NCI-H524 treated with DMSO at 0.1 percent for 48 hours (cell line): ENCODE measurements around the gene PCDH1.
A peak's percentile ranks its signal among the peaks of the same experiment; 100 is the strongest.
"Not testable (repeated sequence)": the region's sequence is repeated elsewhere in the genome, so short reads cannot be mapped to it uniquely, and the experiment has no call there.

Experiments used
- DNase-seq: peaks from one replicate; lab custom pipeline; 2025; lab: John Stamatoyannopoulos, UW

Gene PCDH1

DNA sequence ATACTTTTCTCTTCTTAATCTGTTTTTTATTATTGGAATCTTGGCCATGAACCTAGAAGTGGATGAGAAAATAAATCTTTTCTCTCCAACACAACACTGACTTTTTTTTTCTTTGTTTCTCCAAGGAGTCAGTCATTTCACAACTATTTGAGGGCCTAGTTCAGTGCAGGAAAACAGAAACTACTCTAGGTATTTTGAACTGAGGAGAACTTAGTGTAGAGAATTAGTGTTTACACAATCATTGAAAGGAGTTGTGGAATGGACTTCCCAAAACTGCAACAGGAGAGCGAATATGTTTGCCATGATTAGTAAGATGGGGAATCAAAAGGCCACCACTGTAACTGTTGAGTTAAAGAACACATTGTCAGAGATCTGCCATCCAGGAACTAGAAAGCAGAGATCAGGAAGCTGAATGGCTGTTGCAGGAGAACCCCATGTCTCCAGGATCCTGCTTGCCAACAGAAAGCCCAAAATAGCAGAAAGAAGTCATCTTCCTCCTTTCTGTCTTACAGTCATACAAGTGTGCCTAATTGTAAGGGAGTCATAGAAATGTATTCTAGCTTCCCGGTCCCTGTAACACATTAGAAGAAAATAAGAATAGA is 20.3 kb upstream of the PCDH1 start:
- DNase-seq = no peak

DNA sequence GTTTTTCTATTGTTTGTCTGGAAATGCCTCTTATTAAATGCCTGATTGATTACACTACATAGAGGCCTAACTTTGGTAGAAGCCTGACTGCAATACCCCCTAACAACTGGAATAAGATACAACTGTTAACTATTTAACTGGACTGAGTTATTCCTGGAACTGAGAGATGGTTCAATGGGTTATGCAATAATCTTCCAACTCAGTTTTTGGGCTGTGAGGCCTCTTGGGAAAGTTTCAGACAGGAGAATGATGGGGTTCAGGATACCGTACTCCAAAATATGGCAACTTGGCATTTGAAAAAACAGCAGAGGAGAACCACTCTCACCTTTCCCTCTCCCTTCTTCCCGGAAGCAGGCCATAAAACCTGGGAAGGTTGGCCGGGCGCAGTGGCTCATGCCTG is 19.2 kb upstream of the PCDH1 start:
- no peak for DNase-seq

DNA sequence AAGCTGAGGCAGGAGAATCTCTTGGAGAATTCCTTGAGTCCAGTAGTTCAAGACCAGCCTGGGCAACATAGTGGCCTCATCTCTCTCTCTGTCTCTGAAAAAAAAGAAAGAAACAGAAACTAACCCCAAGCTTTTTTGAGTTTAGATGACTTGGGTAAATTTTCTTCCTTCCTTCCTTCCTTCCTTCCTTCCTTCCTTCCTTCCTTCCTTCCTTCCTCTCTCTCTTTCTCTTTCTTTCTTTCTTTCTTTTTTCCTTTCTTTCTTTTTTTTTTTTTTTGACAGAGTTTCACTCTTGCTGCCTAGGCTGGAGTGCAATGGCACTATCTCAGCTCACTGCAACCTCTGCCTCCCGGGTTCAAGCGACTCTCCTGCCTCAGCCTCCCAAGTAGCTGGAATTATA is 12.2 kb upstream of the PCDH1 start:
- DNase-seq = not testable (repeated sequence)

DNA sequence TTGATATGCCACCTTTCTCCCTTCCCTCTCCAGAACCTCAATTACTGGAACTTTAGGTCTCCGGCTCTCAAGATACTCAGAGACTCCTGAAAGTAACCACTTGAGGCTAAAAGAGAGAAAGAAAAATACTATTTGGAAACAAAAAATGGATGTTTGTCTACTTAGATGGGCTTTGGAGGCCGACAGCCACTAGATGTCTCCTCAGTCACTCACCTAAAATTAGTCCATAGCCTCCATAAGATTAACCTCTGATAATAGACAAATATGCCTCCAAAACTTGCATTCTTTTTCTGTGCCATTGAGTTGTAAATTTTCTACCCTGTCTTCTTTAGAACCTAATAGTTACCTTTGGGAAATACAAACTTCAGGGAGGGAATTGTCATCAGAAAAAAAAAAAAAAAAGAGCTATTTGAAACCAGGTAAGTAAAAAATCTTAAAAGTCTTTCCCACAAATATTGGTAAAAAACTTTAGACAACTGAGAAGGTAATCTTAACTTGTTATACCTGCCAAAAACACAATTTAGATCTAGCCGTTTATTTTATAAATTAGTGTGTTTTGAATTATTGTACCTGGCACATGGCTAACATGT is 11.2 kb upstream of the PCDH1 start:
- DNase-seq = no peak

DNA sequence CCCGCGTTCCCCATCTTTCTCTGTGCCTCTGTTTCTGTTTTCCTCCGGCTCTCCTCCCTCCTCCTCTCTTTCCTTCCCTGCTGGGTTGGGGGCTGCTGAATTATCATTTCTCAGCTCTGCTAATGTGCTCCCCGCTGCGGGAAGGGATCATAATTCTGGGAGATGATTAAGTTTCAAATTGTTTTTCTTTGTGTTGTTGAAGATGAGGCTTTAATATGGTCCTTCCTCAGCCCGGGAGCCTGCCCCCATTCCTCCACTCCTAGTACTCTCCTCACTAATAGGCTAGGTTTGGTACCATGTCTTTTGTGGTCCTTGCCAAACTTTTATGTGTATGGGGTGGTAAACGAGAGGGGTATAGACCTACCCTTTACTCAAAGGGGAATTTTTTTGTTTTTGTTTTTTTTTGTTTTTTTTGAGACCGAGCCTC is 5.7 kb upstream of the PCDH1 start:
- no peak for DNase-seq

DNA sequence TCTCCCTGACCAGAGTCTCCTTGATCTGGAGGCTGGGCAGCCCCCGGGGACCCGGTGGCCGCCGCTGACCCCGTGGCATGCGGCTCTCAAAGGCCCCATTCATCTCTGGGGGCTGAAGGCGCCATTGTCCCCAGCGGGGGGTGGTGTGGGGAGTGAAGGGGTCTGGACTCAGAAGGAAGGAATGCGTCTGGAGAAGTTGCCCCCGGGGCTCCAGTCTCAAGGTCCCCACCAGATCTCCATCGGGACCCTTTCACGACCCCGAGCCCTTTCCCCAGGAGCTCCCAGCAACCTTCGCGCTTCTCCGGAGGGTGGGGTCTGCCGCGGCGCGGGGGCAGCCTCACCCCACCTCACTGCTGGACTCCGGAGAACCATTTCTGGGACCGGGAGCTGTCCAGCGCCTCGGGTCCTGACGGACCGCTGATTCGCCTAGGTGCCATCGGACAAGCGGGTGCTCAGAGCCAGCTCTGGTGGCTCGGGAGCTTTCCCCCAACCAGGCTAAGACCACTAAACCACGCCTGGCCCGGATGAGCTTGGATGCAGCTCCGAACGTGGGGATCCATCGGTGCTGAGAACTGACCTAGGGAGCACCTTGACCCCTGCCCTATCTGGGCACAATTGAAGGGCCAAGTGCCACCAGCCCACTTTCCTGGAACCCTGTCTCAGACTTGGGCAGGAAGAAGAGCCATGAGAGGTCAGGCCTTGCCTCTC is 5.1 kb upstream of the PCDH1 start:
- no peak for DNase-seq

DNA sequence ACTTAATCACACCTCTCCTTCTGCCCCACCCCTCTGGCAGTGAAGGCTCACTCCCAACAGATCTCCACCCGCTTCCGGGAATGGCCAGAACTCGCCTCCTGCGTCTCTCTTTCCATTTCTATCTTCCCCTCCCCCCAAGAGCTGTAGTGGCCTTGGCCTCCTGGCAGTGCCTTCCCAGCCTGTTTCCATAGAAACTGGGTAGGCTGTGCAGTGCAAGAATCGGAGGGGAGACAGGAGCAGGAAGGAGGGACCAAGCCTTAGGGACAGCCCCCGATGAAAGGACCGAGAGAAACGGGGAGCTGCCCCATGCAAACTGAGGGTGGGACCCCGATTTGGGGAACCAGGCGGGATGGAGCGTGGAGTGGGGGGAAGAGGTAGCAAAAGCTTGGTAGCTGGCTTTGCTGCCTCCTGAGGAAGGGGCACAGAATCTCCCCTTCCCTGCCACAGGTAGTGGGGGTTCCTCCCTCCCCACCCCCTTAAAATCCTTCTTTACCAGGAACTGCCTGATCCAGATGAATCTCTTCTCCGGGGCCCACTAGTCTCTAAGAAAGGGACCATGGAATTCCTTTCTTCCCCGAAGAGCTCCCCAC is 4.5 kb upstream of the PCDH1 start:
- peak; percentile 29 for DNase-seq

DNA sequence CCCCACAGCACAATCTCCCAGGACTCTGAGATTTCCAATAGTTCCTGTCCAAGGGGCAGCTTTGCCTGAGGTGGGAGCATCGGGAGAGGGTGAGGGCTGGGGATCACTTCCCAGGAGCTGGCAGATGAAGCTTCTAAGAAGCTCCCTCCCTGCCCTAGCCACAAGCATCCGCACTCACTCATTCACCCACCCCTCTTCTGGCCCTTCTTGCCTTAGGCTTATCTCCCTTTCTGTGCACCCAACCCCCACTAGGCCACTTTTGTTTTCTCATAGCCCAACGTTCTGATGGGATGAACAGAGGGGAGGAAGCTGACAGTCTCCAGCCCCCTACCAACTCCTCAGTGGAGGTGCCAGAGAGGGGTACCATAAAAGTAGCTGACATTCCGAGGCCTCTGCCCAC is 3.7 kb upstream of the PCDH1 start:
- no peak for DNase-seq

DNA sequence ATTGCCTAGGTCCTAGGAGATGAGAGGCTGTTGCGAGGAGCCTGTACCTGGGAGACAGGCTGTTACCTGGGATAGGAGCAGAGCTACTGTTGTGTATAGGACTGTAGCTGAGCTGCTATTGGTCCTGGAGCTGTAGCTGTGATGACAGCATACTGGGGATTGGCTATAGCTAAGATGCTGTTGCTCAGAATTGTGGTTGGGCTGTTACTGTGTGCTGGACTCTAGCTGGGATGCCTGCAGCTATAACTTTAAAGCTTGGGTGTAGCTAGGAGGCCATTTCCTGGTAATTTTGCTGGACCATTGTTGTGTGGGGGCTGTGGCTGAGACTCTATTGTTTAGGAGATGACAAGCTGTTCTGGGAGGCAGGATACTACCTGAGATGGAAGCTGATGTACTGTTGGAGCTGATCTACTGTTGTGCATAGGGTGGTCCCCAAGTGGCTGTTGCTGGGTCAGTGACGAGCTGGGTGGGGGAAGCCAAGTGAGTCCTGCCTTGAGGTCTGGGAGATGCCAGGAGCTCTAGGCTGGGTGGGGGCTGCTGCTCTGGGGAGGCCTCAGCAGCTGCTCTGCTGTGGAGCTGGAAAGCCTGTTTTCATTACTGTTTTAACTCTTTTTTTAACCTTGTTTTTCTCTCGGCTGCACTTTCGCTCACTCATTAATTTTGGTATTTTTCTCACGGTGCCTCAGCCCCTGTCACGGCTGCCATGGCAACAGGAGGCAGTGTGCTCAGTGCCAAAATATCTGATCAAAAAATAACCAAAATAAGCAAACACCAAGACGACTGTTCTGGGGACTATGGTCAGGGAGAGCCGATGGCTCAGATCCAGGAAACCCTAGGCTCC is 3.0 kb upstream of the PCDH1 start:
- no peak for DNase-seq

DNA sequence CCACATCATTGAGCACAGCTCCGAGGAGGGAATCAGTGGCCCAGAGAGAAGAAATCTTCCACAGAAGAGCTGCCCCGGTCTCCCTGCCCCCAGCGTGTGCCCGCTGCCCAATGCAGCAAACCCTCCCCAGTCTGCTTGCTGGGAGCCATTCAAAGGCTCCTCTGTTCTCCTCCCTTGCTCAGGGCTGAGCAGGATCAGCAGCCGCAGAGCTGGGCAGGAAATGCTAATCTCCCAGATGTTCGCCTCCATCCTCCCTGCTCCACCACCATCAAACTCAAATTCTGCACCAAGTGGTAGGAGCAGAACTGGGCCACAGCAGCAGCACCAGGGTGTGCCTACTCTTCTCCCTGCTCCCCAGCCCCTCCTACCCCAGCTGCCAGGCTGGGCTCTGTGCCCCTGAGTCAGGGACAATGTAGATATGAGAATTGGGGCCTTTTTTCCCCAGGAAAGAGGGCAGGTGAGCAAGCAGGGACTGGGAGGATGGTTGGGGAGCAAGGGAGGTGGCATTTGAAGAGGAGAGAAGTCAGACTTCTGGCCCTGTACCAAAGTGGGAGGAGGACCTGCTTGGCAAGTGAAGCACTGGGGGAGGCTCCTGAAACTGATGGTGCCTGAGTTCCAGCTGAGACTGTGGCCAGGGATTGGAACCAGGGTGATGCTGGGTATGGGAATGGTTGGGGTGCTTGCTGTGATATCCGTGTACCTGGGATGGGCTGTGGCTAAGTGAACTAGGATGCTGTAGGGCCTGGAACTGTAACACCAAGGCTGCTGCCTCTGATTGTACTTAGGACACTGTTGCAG is 1.9 kb upstream of the PCDH1 start:
- no peak for DNase-seq

DNA sequence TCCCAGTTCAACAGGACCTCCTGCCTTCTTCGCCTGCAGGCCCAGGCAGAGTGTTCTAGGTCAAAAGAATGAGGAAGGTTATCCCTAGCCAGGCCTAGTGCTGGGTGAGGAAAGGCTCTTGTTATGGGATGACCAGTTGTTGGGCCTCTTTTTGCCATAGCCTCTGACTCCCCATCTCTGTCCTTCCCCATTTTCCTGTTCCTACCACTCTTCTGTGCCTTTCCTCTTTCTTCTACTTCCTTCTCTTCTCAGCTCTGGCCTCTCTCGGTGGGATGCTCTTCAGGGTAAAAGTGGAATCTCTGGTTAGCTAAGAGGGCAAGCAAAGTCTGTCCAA is 1.2 kb upstream of the PCDH1 start:
- no peak for DNase-seq

DNA sequence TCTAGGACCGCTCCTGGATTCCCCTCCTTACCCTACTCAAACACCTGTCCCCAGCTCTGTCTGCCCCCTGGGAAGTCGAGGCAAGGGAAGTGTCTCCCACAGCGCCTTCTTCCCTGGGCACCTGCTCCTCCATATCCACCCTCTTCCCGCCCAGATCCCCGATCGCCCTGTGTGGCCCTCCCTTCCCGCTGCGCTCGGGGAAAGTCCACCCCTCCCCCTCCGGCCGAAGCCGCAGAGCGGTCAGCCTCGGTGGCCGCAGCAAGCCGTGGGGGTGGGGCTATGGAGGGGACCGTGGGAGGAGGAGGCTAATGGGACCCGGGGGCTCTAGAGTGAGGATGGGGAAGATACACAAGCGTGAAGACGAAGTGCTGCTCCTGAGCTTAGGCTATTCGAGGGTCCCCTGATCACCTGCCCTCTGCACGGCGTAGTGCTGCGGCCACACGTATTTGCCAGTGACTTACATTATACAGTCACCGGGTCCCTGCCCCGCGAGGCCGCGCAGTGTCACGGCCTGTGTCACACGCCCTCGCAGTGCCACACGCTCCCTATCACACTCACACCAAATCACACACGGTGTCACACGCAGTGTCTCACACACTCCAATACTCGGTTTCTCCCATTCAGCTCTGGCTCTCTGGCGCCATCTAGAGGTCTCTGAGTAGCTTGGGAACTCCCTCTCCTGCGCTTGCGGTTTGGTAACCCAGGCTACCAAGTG is 658 bp upstream of the PCDH1 start:
- peak; percentile 46 for DNase-seq

DNA sequence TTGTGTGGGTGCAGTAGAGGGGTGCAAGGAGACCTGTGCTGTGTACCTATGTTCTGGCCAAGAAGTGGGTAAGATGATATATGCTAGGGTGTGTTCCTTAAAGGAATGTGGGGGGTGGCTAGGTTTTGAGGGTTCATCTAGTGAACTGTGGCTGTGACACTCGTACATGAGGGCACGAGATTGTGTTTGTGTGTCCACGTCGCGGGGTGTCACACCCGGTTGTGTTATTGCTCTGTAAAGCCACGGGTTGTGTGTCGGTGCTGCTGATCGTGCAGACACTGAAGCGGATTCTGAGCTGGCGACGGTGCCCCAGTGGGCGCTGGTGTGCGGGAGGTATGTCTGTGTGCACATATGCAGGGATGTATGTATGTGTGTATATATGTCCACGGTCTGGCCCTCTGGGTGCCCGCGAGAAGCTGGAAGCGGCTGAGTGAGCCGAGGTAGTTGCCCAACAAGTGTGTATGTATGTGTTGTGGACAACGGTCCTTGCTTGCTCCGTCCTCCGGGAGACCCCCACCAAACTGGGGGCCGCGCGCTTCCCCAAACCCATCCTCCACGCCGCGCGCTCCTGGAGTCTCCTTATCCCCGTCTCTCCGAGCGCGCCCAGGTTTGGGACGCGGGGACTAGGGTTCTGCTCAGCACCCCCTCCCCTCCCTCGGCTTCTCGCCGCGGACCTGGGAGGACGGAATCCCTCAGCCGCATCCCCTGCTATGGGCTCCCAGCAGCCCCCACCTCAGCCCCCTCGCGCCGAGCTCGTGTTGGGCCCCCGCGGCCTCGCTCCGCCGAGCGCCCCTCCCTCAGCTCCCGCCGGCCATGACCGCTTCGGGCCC is 639 bp downstream of the PCDH1 start:
- DNase-seq = no peak

DNA sequence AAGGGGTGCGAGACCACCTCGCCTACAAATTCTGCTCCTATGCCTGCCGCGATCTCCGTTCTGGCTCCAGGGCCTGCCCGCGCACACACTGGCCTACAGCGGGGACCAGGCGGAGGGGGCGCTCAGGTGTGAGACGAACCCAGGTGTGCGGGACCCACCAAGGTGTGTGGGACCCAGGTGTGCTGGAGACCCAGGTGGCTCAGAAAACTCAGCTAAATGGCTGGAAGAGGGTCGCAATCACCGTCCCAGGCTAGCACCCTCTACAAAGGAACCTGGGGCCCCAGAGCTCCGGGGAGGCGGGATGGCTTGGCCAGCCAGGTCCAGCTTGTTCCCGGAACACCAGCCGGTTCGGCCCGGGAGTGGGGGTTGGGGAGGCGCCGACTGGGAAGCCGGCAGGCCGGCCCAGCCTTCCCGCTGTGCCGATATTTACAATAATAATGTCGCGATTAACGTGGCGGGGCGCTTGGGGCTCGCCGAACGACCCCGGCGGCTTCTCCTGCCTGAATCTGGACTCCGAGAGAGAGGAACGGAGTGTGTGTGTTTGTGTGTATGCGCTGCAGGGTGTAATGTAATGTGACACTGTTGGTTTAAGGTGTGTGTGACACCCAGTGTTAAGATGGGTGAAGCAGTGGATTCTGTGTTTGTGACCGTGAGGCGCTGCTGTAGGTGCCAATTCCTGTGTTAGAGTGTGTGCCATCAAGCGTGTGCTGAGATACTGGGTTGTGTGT is 1.4 kb downstream of the PCDH1 start:
- DNase-seq = no peak

DNA sequence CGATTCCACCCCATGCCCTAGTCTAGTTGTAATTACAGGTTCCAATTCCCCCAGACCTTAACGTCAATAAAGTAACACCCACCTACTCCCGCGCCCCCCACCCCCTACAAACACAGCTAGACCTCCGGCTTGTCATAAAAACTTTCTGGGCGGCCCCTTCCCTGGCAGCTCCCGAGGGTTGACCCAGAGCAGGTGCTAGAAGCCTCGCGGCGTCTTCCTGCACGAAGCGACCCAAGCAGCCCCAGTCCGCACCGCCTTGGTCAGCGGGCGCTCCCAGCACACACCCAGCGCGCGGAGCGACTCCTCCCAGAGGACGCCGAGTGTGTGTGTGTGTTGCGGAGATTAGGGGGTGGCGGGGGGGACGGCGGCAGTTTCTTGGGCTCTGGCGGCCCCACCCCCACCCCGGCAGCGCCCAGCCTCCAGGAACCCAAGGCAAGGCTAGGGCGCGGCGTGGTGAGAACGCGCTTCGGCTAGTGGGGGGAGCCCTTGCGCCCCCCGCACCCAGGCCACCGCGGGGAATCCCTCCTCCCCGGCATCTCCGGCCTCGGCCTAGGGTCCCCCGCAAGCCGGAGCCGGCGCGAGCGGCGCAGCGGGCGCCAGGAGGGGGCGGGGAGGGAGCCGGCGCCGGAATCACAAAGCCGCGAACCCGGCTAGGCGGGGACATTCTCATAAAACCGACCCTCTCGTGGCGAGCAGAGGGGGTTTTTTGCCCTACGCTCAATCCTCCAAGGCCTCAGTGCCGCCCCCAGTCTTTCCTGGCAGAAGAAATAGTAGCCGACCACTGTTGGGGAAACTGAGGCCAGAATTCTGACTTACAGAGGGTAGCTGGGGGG is 2.2 kb downstream of the PCDH1 start:
- no peak for DNase-seq

DNA sequence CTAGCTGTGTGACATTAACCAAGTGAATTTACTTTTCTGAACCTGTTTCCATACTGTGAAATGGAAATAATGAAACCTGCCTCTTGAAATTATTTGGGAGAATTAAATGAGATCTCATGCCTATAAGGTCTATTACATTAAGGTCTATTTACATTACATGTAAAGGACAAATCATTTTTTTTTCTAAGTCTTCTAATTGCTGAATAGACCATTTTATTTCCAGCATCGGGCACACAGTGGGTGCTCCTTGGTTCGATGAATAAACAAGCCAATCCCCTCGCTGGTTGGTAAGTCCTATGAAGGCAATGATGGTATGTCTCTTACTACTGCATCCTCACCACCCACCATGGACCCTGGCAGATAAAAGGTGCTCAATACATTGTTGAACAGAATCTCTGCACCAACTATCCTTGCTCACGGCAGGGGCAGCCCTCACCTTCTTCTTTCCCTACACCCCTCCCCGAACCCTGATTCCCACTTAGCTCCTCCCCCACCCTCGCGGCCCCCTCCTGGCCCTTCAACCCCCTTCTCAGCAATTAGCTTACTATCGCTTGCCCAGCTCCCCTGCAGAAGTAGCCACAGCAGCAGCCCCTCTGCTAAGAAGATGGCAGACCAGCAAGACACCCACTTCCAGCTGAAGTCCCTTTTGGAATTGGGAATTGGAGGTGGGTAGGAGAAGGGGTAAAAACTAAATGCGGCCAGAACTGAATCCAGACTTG is 3.0 kb downstream of the PCDH1 start:
- DNase-seq = no peak

DNA sequence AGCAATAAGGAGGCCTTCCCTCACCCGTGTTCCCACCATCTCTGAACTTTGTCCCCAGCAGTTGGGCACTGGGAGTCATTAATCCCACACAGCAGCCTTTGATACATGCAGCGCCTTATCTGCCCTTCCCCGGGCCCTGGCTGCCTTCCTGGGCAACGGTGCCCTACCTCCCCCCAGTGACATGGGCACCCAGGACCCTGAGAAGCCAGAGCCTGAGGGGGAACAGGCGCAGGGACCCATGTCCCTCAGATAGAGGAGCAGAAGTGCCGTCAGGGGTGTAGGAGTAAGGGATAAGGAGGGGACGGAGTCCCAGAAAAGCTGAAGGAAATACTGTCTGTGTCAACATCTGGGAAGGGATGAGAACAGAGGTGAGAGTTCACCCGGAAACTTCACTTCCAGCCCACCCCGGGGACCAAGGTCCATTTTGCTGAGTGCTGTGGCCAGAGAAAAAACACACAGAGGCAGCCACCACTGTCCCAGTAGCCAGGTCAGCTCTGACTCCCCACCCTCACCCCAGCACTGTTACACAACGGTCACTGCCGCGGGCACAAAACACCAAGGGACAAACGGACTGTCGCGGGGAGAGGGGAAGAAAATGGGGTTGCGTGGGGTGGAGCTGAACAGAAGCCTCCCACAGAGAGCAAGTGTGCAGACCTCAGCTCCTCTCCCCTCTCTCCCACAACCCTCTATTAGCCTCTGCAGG is 3.8 kb downstream of the PCDH1 start:
- no peak for DNase-seq
